HG03571 (cell line): ENCODE data around the gene RBM20.
A peak's percentile ranks its signal among the peaks of the same experiment; 100 is the strongest.

Experiments
- ATAC-seq: cut with Tn5 transposase; IDR thresholded peaks from one replicate; pipeline ENCODE4 v1.9.1; 2021; ENCODE audit not compliant: unreplicated experiment

The RBM20 gene

GRCh38 chr10:110865186-110865808 lies 221.2 kb downstream of the RBM20 start:
- ATAC-seq = no peak

GRCh38 chr10:110865809-110866482 lies 221.8 kb downstream of the RBM20 start:
- ATAC-seq = no peak

- ATAC-seq = peak; percentile 35
Measured at GRCh38 chr10:110867011-110867806, 223.1 kb downstream of the RBM20 start.

- no peak for ATAC-seq
Measured at GRCh38 chr10:110867807-110868465, 223.8 kb downstream of the RBM20 start.

- ATAC-seq = no peak
Measured at GRCh38 chr10:110868981-110869380, 224.8 kb downstream of the RBM20 start.

GRCh38 chr10:110870823-110871297 lies 226.7 kb downstream of the RBM20 start:
- no peak for ATAC-seq

- peak; percentile 70 for ATAC-seq
Measured at GRCh38 chr10:110871298-110872084, 227.4 kb downstream of the RBM20 start, which contains the start of gene PDCD4. TSS of gene PDCD4 (plus strand) at chr10:110871928. CDS start at chr10:110876028, 4,100 bp downstream.

- ATAC-seq = peak; percentile 34
Measured at GRCh38 chr10:110872145-110872983, 228.2 kb downstream of the RBM20 start.

- ATAC-seq = no peak
Measured at GRCh38 chr10:110872984-110873923, 229.1 kb downstream of the RBM20 start.

- ATAC-seq = no peak
Measured at GRCh38 chr10:110873951-110874350, 229.8 kb downstream of the RBM20 start.

GRCh38 chr10:110876000-110876399 lies 231.9 kb downstream of the RBM20 start:
- no peak for ATAC-seq

GRCh38 chr10:110876788-110877187 lies 232.7 kb downstream of the RBM20 start:
- no peak for ATAC-seq

- ATAC-seq = no peak
Measured at GRCh38 chr10:110880012-110880411, 235.9 kb downstream of the RBM20 start.

- ATAC-seq = no peak
Measured at GRCh38 chr10:110881247-110881646, 237.1 kb downstream of the RBM20 start.

- ATAC-seq = no peak
Measured at GRCh38 chr10:110881905-110882304, 237.8 kb downstream of the RBM20 start.

- ATAC-seq = no peak
Measured at GRCh38 chr10:110883924-110884323, 239.8 kb downstream of the RBM20 start.

GRCh38 chr10:110885932-110886674 lies 242.0 kb downstream of the RBM20 start:
- no peak for ATAC-seq

GRCh38 chr10:110887560-110887959 lies 243.4 kb downstream of the RBM20 start:
- ATAC-seq = no peak
